Activated T-cell treated with anti-CD3 and anti-CD28 coated beads for 1 hour (primary cell): ENCODE measurements around the gene TRIM8.
A peak's percentile ranks its signal among the peaks of the same experiment; 100 is the strongest.

Experiments used
- DNase-seq: peaks from one replicate; pipeline ENCODE4 v3.0.0-alpha.2; 2020; ENCODE audit warnings: low read depth

TRIM8 gene, protein sequence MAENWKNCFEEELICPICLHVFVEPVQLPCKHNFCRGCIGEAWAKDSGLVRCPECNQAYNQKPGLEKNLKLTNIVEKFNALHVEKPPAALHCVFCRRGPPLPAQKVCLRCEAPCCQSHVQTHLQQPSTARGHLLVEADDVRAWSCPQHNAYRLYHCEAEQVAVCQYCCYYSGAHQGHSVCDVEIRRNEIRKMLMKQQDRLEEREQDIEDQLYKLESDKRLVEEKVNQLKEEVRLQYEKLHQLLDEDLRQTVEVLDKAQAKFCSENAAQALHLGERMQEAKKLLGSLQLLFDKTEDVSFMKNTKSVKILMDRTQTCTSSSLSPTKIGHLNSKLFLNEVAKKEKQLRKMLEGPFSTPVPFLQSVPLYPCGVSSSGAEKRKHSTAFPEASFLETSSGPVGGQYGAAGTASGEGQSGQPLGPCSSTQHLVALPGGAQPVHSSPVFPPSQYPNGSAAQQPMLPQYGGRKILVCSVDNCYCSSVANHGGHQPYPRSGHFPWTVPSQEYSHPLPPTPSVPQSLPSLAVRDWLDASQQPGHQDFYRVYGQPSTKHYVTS

DNA sequence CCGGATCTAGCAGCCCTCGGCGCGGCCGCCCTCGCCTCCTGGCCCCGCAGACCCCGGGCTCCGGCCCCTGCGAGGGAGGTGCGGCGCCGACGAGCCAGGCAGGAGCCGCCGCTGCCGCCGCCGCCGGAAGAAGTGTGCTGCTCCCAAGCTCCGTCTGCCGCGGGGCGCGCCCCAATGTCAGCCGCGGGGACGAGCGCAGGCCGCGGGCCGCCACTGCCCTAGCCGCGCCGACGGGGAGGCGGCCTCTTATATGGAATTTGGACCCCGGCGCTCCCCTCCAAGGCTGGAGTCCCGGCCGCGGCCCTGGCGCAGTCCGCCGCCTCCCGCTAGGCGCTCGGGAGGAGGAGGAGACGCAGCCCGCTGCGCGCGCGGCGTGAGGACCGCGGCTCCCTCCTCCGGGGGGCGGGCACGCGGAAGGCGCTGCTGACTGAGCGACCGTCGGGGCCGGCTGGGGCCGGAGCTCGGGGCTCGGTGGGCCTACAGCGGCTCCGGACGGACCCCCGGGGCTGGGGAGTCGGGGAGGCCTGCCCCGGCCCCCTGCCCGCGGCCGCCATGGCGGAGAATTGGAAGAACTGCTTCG lies at the start of gene TRIM8:
TSS of gene TRIM8 (plus strand) at position 414 of the 580 bp plus-strand sequence. CDS start at position 553, 139 bp downstream.
- peak; percentile 43 for DNase-seq

DNA sequence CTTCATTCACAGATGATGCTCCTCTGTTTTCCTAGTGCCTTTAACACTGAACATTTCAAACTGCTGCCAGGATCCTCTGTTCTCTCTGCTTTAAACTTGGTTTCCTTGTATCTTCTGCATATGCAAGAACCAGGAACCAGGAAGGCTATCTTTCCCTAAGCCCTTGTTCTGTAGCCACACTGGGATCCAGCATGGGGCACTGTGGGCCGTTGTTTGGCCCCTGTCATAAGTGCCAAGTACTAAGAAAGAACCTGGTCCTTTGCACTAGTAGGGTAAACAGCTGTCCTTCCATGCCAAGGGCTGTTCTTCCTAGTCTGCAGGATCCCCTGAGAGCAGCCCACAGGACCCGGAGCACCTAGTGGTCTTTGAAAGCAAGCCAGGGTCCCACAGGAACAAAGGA lies 49.0 kb upstream of the TRIM8 start:
- no peak for DNase-seq

DNA sequence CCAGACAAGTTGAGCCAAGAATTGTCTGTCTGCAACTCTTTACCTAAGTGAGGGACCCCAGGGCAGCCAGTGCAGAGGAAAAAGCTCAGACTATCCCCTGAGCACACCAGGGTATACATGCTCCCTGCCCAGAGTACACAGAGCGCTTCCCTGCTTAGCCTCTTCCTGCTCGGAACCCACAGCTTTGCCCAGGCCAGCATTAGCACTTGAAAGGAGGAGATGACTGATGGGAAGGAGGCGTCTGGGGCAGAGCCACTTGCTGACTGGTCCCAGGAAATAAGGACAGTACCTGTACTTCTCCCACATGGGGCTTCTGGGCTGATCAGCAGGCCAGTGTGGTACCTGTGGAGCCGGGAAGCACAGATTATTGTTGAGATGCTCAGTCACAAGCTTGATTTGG lies 48.4 kb upstream of the TRIM8 start:
- no peak for DNase-seq

DNA sequence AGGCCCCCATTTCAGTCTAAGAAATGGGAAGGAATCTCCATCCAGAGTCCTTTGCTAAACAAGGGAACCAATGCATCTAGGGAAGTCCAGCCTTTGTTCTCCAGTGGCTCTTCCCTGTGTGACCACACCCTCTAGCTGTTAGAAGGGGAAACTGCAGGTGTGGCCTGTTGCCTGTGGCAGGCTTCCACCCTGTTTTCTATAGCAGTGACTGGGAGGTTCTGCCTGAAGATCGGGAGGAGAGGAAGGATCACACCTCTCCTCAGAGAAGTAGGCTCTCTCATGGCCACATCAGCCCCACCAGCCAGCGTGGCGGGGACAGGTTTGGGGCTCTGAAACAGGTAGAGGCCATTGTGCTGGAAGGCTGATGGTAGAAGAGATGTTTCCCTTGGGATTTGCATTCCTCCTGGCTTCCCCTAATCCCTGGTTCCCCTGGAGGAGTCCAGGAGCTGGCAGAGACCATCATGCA lies 47.7 kb upstream of the TRIM8 start:
- DNase-seq = no peak

DNA sequence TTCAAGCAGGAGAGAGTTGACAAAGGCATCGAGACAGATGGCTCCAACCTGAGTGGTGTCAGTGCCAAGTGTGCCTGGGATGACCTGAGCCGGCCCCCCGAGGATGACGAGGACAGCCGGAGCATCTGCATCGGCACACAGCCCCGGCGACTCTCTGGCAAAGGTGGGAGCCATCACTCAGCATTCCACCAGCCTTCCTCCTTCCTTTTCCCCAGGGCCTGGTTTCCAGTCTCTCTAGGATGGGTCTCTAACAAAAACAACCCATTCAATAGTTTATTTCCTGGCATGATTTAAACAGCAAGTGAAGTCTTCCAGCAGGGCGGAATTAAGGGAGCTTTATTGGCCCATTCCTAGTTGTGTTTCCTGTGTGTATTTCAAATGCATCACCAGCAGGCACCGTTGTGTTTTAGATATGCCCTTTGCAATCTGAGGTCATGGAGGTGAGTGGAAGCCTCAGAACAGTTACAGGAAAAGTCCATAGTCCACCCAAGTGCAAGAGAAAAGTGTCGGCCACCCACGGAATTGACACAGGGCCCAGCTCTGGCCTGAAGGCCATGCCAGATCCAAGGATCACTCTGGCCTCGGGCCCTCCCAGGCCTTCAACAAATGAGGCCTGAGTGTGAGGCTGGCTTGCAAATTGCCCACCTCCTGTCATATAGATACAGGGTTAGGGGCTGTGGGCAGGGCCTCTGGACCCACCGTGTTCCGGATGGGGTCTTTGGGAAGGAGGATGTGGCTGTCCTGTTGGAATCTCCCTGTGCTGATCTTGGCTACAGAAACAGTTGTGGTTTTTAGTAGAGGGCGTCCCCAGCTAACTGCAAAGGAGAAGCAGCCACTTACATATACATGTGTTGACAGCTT lies 46.9 kb upstream of the TRIM8 start:
- DNase-seq = no peak

DNA sequence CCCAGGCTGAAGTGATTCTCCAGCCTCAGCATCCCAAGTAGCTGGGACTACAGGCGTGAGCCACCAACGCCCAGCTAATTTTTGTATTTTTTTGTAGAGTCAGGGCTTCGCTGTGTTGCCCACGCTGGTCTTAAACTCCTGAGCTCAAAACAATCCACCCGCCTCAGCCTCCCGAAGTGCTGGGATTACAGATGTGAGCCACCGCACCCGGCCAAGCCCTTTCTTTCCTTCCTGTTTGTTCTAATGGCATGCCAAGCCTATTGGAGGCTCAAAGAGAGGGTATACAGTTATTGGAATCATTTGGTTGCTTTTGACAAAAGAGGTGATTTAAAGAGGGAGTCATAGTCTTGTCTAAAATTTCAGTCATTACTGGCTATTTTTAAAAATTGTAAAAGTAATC lies 46.0 kb upstream of the TRIM8 start:
- no peak for DNase-seq

DNA sequence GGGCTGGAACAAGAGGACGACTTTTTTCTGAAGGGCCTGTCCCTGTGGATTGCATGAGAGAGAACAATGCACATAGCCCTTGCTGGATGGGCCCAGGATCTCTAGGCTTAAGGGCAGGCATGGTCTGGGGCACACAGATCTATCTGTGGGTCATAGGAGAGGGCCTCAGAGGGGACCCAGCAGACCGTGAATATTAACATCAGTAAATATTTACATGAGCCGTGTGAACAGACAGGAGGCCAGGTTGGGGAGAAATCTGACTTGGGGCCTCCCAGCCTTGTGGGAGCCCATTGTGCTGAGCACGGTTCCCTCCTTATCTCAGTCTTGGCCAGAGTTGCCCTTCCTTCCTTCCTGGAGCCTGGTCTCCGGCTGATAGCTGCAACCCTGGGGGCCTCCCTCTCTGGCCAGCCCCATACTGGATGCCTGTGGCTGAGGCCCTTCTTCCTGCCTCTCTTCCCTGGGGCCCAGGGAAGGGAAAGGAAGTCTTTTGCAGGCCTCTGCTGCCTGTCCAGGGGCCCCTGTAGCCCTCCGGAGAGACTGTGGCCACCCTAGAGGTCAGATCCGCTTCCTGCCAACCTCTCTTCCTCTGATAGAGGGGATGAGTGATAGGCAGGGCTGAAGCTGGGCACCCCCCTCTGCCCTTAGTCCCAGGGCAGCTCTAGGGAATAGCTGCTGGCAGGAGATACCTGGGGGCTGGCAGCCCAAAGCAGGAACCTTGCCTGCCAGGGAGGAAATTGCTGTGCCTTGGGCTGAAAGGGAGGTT lies 44.5 kb upstream of the TRIM8 start:
- DNase-seq = no peak

DNA sequence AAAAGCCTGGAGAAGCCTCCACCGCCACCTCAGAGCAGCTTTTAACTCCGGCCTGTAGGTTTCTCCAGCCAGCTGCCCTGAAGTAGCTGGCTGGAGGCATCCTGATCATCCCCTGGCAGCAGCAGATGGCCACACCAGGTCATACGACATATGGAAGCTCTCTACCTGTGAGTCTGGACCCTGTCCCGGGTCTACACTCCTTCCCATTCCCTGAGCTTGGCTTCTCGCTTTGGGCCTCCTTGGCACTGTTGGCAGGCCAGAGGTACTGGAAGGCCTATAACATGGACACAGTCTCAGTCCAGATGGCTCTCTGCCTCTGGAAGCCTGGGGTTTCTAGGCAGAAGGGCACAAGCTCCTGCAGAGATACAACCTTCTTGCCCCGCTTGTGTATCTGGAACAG lies 43.5 kb upstream of the TRIM8 start:
- DNase-seq = no peak

DNA sequence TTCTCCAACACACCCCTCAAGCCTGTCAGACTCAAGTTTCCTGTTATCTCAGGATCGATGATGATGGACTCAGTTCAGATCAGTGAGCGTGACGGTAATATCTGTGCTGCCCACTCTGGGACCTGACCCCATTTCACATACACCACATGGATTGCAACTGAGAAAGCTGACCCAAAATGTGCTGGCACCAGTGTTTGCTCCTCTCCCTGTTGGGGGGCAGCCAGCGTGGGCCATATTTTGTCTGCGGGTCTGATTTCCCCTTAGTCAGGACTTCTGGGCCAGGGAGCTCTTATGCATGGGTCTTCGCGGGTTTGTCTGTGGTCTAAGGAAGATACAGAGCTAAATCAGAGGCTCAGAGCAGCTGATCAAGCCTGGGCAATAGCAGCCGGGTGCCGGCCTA lies 42.6 kb upstream of the TRIM8 start:
- no peak for DNase-seq

DNA sequence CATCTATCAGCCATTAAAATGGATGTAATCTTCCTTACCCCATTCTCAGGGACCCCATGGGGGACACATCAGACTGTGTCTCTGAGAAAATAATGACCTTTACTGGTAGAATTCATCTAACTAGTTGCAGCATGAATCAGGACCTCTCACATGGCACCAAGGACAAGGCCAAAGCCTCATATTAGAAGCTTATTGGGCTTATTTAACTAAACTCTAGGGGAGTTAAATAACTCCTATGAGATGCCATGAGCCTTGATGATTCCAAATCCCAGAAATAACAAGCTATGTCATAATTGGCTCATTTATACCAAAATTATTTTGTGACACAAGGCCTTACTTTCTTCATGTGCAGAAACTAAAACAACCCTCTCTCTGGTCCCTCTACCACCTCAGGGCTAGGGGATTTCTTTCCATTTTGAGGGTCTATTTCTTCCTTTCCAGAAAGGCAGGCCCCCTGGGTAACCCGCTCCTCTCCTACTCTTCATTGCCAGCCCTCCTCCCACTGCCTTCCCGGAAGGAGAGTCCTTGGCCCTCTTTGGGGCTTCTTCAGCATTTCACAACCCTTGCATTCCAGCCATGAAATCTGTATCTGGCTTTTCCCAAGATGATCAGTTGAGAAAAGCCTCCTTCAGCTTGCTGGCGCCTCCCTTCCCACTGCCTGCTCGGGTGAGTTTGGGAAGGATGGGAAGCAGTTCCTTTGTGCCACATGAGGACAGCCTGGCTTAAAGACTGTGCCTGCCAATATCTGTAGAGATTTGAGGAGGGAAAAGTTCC lies 41.8 kb upstream of the TRIM8 start:
- no peak for DNase-seq

DNA sequence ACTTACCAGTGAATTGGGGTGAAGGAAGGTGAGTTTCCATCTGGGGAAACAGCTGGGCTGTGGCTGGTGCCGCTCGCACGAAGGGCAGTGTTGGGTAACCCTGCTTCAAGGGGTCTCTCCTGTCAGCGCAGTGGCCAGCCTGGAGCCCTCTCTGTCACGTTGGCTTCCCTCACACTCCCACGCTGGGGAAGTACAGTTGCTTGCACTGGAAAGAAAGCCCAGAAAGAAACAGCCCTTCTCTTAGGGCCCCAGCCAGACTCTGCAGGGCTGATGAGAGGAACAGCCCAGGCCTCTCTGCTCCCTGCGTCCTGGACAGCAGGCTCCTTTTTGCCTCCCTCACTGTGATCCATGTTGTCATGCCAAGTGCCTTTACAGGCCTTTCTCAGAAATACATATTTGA lies 40.3 kb upstream of the TRIM8 start:
- no peak for DNase-seq

DNA sequence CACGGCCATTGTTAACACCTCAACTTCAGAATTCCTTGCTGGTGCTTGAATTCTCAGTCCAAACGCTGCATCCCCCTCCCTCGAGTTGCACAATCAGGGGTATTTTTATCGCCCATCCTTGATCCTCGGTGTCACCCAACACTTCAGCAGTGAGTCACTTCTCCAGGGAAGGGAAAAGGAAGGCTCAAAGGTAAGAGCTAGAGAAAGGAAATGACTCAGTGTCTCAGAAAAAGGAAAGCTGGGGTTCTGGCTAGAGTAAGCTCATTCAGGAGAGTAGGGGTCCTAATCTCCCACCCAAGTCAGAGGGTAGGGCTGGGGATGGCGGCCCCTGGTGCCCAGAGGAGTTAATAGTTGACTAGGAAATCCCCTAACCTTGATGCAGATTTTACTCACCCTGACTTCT lies 39.8 kb upstream of the TRIM8 start:
- DNase-seq = no peak

DNA sequence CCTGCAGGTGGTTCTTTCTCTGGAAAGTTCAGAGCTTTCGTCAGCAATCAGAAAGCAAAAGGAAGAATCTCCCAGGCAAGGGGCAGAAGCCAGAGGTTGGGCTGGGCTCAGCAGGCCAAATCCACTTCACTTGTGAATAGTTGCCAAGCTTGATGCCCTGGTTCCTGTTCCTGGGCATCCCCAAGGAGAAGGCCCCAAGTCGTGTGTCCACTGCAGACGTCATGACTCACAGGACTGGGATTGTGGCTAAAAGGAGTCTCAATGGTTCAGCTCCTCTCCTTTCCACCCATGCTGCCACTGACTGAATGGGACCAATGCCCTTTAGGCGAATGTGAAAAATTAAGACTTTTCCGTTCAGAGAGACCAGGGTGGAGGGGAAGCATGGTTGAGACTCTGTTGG lies 38.6 kb upstream of the TRIM8 start:
- DNase-seq = no peak

DNA sequence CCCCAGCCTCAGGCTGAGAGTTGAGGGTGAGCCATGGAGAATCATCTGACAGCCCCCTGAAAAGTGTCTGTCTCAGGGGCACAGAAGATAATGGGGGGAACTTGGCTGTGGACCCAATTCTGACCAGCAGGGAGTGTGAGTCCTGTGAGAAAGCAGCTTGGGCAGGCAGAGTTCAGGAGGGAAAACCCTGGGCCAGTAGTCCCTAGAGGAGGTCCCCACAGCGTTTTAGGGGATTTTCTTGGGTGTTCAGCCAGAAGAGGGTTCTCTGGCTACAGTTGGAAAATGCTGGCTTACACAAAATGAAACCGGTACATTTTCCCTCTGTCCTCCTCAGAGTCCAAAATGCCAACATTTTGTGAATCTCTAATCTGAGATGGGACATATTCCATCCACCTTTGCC lies 35.8 kb upstream of the TRIM8 start:
- no peak for DNase-seq

DNA sequence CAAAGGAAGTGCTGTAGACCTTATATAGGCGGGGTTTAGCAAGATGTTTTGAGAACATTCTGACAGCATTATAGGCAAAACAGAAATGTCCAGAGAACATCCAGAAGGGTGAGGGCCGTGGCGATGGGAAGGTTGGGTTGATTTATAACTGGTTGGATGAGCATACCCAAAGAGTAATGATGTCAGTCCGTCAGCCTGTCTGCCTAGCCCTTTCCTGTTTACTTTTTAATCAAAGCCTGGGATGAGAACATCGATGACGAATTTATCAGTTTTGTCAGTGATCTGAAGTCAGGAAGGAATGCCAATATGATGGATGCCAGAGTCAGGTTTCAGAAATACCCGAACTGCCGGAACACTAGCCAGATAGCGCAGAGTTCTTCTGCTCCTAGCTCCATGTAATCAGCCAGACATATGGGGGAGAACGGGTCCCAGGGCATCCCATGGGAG lies 33.8 kb upstream of the TRIM8 start:
- DNase-seq = no peak

DNA sequence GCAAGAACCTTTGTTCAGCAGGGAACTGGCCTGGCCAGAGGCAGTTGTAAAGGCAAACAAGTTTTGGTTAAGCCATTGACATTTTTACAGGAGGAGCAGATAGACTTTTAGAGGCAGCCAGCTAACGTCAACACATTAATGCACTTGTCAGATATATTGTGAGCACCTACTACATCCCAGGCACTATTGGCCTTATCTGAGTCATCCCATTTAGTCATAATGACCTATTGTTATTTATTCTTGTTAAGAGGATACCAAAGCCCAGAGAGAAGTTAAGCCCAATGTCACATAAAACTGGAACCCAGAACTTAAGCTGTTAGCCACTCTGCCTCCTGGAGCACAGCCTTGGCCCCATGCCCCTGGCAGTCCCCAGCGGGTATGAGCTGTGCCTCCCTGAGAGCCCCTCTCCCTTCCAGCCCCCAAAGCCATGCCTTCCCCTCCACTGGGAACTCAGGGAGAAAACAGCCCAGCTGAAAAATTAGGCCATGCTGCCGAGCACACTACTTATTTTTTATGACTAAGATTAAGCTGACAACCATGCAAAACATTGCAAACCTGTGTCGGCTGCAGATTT lies 32.7 kb upstream of the TRIM8 start:
- no peak for DNase-seq

DNA sequence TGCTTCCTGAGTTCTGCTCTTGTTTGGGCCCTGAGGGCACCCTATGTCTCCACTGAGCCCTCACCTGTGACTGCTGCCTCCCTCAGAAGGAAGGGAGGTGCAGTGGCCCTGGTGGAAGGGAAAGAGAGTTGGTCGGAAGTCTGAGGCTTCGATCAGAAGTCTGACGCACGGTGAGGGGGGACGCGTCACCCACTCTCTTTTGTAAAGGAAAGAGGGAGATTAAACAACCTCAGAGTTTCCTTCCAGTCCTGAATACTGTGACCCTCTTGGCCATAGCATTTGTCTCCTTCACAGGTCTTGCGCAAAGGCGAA lies 31.4 kb upstream of the TRIM8 start:
- DNase-seq = peak; percentile 41

DNA sequence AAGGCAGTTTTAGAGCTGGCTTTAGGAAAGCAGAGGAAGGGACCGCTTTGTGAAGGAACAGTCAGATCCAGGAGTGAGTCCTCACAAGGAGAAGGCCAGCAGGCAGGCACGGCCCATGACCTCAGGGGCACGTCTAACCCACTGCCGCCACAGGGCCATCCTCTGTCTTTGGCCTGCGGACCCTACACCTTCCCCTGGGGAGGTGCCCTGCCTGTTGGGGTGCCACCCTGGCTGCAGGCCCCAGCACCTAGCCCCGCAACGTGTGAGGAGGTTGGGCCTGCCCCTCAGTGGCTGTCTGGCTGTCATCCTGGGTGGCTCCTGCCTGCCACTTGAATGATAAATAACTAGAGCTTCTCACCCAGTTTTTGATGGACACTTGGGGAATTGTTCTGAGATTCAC lies 31.0 kb upstream of the TRIM8 start:
- DNase-seq = no peak

DNA sequence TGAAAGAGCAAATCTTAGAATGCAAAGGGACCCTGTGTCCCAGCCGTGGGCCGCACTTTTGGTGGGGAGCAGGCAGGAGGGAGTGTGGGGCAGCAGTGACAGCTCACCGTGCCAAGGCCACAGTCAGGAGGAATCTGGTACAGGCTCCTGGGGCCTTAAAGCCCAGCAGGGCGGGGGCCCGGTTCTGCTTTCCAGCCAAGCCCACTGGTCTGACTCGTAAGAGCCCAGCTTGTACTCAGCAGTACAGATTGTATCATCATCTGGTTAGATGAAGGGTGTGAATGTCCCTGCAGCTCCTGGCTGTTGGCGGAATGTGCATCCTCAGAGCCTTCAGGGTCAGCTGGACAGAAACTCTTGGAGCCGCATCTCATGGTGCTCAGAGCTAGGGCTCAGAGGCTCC lies 30.5 kb upstream of the TRIM8 start:
- DNase-seq = no peak

DNA sequence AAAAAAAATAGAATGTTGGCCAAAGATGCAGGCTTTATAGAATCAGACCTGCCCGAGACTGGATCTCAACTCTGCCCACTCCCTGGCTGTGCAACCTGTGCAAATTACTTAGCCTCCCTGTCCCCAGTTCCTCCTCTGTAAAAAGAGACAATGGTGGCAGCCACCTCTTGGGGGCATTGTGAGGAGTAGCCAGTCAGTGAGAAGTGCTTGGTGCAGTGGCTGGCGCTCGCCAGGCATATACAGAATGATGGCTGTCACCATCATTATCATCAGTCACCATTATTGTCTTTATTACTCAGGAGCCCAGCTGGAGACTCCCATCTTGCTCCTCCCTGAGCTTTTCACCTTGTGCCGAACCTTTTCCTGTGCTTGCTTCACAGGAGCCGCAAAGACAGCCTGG lies 29.4 kb upstream of the TRIM8 start:
- no peak for DNase-seq

DNA sequence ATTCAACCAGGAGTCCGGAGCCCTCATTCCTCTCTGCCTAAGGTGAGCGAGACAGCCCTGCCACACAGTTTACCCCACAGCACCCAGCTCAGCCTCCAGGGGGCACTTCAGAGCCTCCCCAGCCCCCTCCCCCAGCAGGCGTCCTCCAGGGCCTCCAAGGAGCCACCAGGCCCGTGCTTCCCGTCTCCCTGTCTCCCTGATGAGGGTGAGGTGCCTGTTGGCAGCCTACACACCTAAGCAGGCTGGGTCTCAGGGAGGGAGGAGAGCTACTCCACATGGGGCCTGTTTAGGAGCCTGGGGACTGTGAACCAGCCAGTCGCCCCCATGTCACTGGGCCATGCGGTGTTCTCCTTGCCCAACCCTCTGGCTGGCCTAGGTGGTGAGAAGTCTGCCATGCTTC lies 28.9 kb upstream of the TRIM8 start:
- no peak for DNase-seq
